B cell (primary cell): ENCODE results near the gene NT5C. TPM values are rescaled to one million over a fixed set of nuclear protein-coding genes. Genes with fewer than 3 reads are reported as not detected.

ENCODE experiments used
- ATAC-seq: fragments of 200-7000 bp; cut with Tn5 transposase; one replicate; pipeline ENCODE4 v1.10.0; 2021; ENCODE audit warnings: low read depth, mild to moderate bottlenecking, moderate number of reproducible peaks, moderate library complexity
- CTCF ChIA-PET: fragments of 350-600 bp; sonication (Branson Sonifier 250); formaldehyde crosslinking; loops from one replicate; lab custom pipeline; 2021; ENCODE audit warnings: antibody characterized with exemption, inconsistent platforms; lab: Charles Lee
- POLR2A ChIA-PET: fragments of 350-600 bp; sonication (Branson Sonifier 250); formaldehyde crosslinking; loops from one replicate; lab custom pipeline; 2021; ENCODE audit warnings: antibody characterized with exemption; lab: Charles Lee
- DNase-seq: peaks from one replicate; pipeline ENCODE4 v3.0.0; 2013
- H2AFZ ChIP-seq: 2 replicates; pipeline ENCODE4 v1.6.1; 2012; ENCODE audit warnings: mild to moderate bottlenecking, low read depth, low read length; ENCODE audit not compliant: insufficient read depth, poor library complexity, severe bottlenecking
- H3K27ac ChIP-seq, 2 donors: 1 replicate in 1 of 2; 2 replicates in 1 of 2; pipeline ENCODE4 v1.5.1; 2012 to 2013; ENCODE audit warnings: low read length in 2 of 2, mild to moderate bottlenecking in 2 of 2, moderate library complexity in 1 of 2
- H3K27me3 ChIP-seq, 4 experiments: fragments of 200-600 bp in 1 of 4; sonication (generic) in 1 of 4; replicated peaks in 1 of 4; 1 replicate in 2 of 4; 2 replicates in 2 of 4; pipeline versions ENCODE4 v1.6.1 to v1.7.0; 2013 to 2016; ENCODE audit warnings: low read length in 3 of 4, mild to moderate bottlenecking in 2 of 4, mixed read lengths in 1 of 4, moderate library complexity in 1 of 4; ENCODE audit not compliant: insufficient read depth in 4 of 4, control insufficient read depth in 3 of 4; ENCODE audit errors: control extremely low read depth in 1 of 4
- H3K36me3 ChIP-seq, 2 experiments: replicated peaks in 1 of 2; 1 replicate in 1 of 2; 2 replicates in 1 of 2; pipeline versions ENCODE4 v1.6.1 to v1.7.1; 2013; ENCODE audit warnings: low read length in 1 of 2; ENCODE audit not compliant: insufficient read depth in 2 of 2, control insufficient read depth in 1 of 2; ENCODE audit errors: control extremely low read depth in 1 of 2, extremely low read depth in 1 of 2
- H3K4me1 ChIP-seq, 2 donors: fragments of 200-600 bp in 1 of 2; sonication (generic) in 1 of 2; 1 replicate in 1 of 2; 2 replicates in 1 of 2; pipeline versions ENCODE4 v1.5.1 to v1.6.1; 2013 to 2017; ENCODE audit warnings: low read length in 2 of 2; ENCODE audit not compliant: control insufficient read depth in 2 of 2, insufficient read depth in 2 of 2
- H3K4me2 ChIP-seq: replicated peaks from 2 replicates; pipeline ENCODE3; 2012; ENCODE audit warnings: mild to moderate bottlenecking, low read depth, low read length; ENCODE audit not compliant: poor library complexity, severe bottlenecking
- H3K4me3 ChIP-seq, 5 experiments: fragments of 200-600 bp in 1 of 5; sonication (generic) in 1 of 5; 1 replicate in 3 of 5; 2 replicates in 2 of 5; pipeline versions ENCODE4 v1.5.1 to v1.7.0; 2011 to 2016; ENCODE audit warnings: low read length in 4 of 5, mild to moderate bottlenecking in 4 of 5, low read depth in 2 of 5, control low read depth in 1 of 5, moderate library complexity in 1 of 5; ENCODE audit not compliant: insufficient read depth in 1 of 5; ENCODE audit errors: control extremely low read depth in 1 of 5, extremely low read depth in 1 of 5
- H3K79me2 ChIP-seq: fragments of 200-600 bp; sonication (generic); one replicate; pipeline ENCODE4 v1.6.0; 2016; ENCODE audit warnings: low read length; ENCODE audit not compliant: control insufficient read depth, insufficient read depth
- H3K9ac ChIP-seq: fragments of 200-600 bp; sonication (generic); 2 replicates; pipeline ENCODE4 v1.6.1; 2017; ENCODE audit warnings: mild to moderate bottlenecking, low read length, moderate library complexity
- H3K9me3 ChIP-seq, 3 donors: one replicate each; pipeline versions ENCODE4 v1.6.1 to v1.7.1; 2013; ENCODE audit warnings: low read length in 2 of 3; ENCODE audit not compliant: control insufficient read depth in 2 of 3, insufficient read depth in 1 of 3; ENCODE audit errors: control extremely low read depth in 1 of 3
- H4K20me1 ChIP-seq: 2 replicates; pipeline ENCODE4 v1.6.0; 2012; ENCODE audit warnings: mild to moderate bottlenecking, low read length; ENCODE audit not compliant: insufficient read depth, control insufficient read depth, poor library complexity, severe bottlenecking
- H3K27ac Mint-ChIP-seq: one replicate; pipeline ENCODE4 v1.8.0; 2021; ENCODE audit warnings: mixed read lengths
- H3K27me3 Mint-ChIP-seq: one replicate; pipeline ENCODE4 v1.8.0; 2021; ENCODE audit warnings: mixed read lengths
- H3K4me1 Mint-ChIP-seq: one replicate; pipeline ENCODE4 v1.8.0; 2021; ENCODE audit warnings: mixed read lengths
- H3K4me3 Mint-ChIP-seq: one replicate; pipeline ENCODE4 v1.8.0; 2021; ENCODE audit warnings: mixed read lengths
- H3K9me3 Mint-ChIP-seq: one replicate; pipeline ENCODE4 v1.8.0; 2022; ENCODE audit warnings: mixed read lengths; ENCODE audit not compliant: insufficient read depth
- EZH2 ChIP-seq: IDR thresholded peaks from 2 replicates; pipeline ENCODE4 v1.6.1; 2012; ENCODE audit warnings: borderline replicate concordance, low read depth, mild to moderate bottlenecking, moderate library complexity, low read length; ENCODE audit not compliant: insufficient read depth, poor library complexity, severe bottlenecking
- whole genome bisulfite sequencing: methylation state at CpG from one replicate; pipeline ENCODE4 v1.1.5; 2013; ENCODE audit warnings: missing lambda C conversion rate; ENCODE audit not compliant: insufficient coverage; 5-methylcytosine and 5-hydroxymethylcytosine counted together
- intact Hi-C: fragments of 100-400 bp; cut with micrococcal nuclease; formaldehyde crosslinking; loops from one replicate; pipeline ENCODE4 v1.10.0; 2022
- polyA plus RNA-seq: library from polyadenylated mRNA; depleted of rRNA; stranded (reverse); fragments of >200 nt; gene quantifications from 2 replicates; pipeline ENCODE4 v1.2.3, GENCODE V29; 2012
- total RNA-seq, 2 donors: library from RNA; stranded (reverse); fragments of 120-200 nt in 1 of 2; gene quantifications; 1 replicate in 1 of 2; 2 replicates in 1 of 2; pipeline versions ENCODE4 v1.2.3 to v1.2.4, GENCODE V29; 2013 to 2022
- TF ChIP-seq, protein P1 (sequence below): fragments of 200-600 bp; IDR thresholded peaks from one replicate; pipeline ENCODE4 v1.8.0; 2022; ENCODE audit warnings: antibody characterized with exemption, mild to moderate bottlenecking

NT5C gene
- total and polyA plus RNA-seq, 2 donors (not counting 1 experiment from before 2014, with no cell fraction given) = 98.9 to 184 TPM

DNA sequence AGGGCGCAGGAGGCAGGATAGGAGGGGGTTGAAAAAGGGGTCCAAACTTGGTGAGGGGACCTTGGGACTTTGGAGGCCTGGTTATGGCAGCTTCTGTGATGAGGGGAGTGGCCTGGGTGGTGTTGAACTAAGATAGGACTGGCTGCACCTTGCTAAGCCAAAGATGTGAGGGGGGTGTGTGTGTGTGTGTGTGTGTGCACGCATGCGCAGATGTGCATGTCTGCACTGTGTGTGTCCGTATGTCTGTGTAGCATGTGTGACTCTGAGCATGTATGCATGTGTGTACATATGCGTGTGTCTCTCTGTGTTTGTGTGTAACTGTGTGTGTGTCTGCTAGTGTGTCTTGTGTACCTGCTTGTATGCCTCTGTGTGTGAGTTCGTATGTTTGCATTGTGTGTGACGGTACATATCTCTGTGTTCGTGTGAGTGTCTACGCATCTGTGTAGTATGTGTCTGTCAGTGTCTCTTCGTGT lies 39.7 kb downstream of the NT5C start:
- Mint-ChIP-seq H3K27ac (no peak overlapping the region), H3K4me3 (no peak overlapping the region)

More for the DNA sequence above, 39.7 kb downstream of the NT5C start:
- no peak overlapping the region for H2AFZ ChIP-seq
- Mint-ChIP-seq H3K27me3 (no peaks in the 10 kb centered on the region), H3K9me3 (no peaks in the 10 kb centered on the region), H3K4me1 (peaks cover 11% of the 10 kb centered on the region)
- DNase-seq (no peak), ATAC-seq (no peak)
- H3K79me2 ChIP-seq = no peaks in the 10 kb centered on the region
- peaks cover 0 to 7% (median 0%) of the 10 kb centered on the region in 4 experiments for H3K27me3 ChIP-seq
- ChIA-PET POLR2A (no interaction called here), CTCF (interaction anchor here (1.4 kb wide), 1 partner anchor 22 kb away, joined by 3 read pairs; no protein-coding TSS in a partner anchor)
- H3K4me2 ChIP-seq = no peak overlapping the region
- no peaks in the 10 kb centered on the region for H3K36me3 ChIP-seq
- intact Hi-C loops = no loop called here
- no peak overlapping the region for H3K9ac ChIP-seq
- H3K9me3 ChIP-seq = no peaks in the 10 kb centered on the region
- H3K4me3 ChIP-seq = no peak overlapping the region
- H3K4me1 ChIP-seq = peaks cover 11 to 19% of the 10 kb centered on the region in 2 donors
- TF ChIP-seq, protein P1, sequence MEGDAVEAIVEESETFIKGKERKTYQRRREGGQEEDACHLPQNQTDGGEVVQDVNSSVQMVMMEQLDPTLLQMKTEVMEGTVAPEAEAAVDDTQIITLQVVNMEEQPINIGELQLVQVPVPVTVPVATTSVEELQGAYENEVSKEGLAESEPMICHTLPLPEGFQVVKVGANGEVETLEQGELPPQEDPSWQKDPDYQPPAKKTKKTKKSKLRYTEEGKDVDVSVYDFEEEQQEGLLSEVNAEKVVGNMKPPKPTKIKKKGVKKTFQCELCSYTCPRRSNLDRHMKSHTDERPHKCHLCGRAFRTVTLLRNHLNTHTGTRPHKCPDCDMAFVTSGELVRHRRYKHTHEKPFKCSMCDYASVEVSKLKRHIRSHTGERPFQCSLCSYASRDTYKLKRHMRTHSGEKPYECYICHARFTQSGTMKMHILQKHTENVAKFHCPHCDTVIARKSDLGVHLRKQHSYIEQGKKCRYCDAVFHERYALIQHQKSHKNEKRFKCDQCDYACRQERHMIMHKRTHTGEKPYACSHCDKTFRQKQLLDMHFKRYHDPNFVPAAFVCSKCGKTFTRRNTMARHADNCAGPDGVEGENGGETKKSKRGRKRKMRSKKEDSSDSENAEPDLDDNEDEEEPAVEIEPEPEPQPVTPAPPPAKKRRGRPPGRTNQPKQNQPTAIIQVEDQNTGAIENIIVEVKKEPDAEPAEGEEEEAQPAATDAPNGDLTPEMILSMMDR = no peak
- no peak for TF ChIP-seq EZH2
- no peaks in the 10 kb centered on the region for H4K20me1 ChIP-seq
- no peak overlapping the region for H3K27ac ChIP-seq
- WGBS = 98% methylated on average over 10 of the region's 10 CpGs
